ENCODE data around the gene NDUFA13.

- TF ChIP-seq CTCF (conservative IDR thresholded peaks at IDR 0.05 in 1 of 2, IDR thresholded peaks at IDR 0.05 in 1 of 2; ENCODE audit: extremely low read depth in 1 of 2, insufficient read depth in 1 of 2, low read depth in 1 of 2, low read length in 2 of 2) (no peak), EZH2 (IDR thresholded peaks at IDR 0.05; ENCODE audit: borderline replicate concordance, low read length) (no peak)
Measured at GRCh38 chr19:19510432-19510831, 5.6 kb upstream of the NDUFA13 start.
